Measurements from ENCODE around the gene RBM15B.
A peak's percentile ranks its signal among the peaks of the same experiment; 100 is the strongest.

RBM15B gene

GRCh38 chr3:51382076-51382745 is 8.9 kb upstream of the RBM15B start:
- TF ChIP-seq EGR1 (IDR thresholded peaks at IDR 0.05) = no peak
- no peak for TF ChIP-seq MAX (IDR thresholded peaks at IDR 0.05)
- no peak for TF ChIP-seq EP300 (IDR thresholded peaks at IDR 0.05; ENCODE audit: borderline replicate concordance)
- TF ChIP-seq, protein P1, sequence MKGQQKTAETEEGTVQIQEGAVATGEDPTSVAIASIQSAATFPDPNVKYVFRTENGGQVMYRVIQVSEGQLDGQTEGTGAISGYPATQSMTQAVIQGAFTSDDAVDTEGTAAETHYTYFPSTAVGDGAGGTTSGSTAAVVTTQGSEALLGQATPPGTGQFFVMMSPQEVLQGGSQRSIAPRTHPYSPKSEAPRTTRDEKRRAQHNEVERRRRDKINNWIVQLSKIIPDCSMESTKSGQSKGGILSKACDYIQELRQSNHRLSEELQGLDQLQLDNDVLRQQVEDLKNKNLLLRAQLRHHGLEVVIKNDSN (IDR thresholded peaks at IDR 0.05) = no peak
- no peak for TF ChIP-seq TAF1 (IDR thresholded peaks at IDR 0.05; ENCODE audit: low read depth)
- no peak for TF ChIP-seq CEBPB (IDR thresholded peaks at IDR 0.05)
- TF ChIP-seq TCF12 (IDR thresholded peaks at IDR 0.05; ENCODE audit: low read depth) = no peak
- TF ChIP-seq RAD21 (IDR thresholded peaks at IDR 0.05; ENCODE audit: low read depth) = no peak
- TF ChIP-seq REST (IDR thresholded peaks at IDR 0.05; ENCODE audit: low read depth) = no peak
- TF ChIP-seq NFIC (IDR thresholded peaks at IDR 0.05) = no peak
- no peak for TF ChIP-seq ZBTB7A (IDR thresholded peaks at IDR 0.05; ENCODE audit: low read depth)
- no peak for TF ChIP-seq FOXM1 (IDR thresholded peaks at IDR 0.05; ENCODE audit: borderline replicate concordance, low read depth)
- no peak for TF ChIP-seq CREB1 (IDR thresholded peaks at IDR 0.05; ENCODE audit: low read depth)
- TF ChIP-seq YY1 (IDR thresholded peaks at IDR 0.05; ENCODE audit: low read depth) = no peak

DNA sequence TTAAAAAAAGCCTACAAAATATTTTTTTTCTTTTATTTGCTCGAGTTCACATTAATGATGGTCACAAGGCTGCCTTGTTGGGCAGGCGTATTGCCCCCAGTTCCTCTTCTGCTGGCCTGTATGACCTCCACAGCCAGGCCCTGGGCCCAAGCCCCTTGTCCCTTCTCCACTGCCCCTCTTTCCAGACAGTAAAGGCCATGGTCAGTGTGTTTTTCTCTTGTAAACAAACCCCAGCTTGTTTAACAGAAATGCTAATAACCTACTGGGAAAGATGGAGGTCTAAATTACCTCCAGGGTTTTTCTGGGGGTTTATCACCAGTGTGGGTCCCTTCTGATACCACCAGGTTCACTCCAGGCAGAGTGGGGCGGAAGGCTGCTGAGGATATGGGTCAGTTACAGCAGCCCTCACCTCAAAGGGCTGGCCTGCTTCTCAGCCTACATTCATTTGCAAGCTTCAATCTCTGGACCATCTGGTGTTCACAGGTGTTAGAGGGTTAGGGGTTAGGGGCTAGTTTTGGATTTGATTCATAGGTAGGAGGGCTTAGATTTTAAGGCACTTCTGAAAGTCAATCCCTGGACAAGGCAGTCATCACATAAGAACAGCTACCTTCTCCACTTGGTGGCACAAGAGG is 8.0 kb upstream of the RBM15B start:
- no peak for TF ChIP-seq EP300 (IDR thresholded peaks at IDR 0.05; ENCODE audit: borderline replicate concordance)

DNA sequence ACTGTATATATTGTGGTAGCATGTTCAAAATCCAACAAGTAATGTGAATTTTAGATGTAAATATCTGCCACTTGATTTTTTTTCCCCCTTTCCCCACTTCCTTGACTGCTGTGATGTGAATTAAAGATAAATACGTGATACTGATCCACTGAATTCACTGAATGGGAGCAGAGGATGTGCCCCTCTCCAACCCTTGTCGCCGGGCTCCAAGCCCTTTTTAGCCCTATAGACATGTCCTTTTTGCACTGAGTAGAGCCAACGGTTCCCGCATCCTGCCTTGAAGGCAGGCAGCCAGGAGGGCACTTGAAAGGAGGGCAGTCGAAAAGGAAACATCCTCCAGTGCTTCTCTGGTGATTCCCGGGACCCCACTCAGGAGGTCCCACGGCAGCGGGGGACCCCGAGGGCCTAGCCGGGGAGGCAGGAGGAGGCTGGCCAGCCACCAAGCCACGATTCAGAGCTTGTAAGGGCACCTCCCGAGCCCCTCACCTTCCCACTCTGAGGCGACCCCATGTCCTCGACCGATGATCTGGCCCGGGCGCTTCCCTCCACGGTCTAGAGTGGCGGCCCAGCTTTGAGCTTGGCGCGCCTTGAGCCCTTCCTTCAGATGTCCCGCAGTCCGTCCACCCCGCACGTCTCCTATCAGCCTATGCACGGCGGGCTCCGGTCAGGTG is 6.9 kb upstream of the RBM15B start:
- TF ChIP-seq MAX (IDR thresholded peaks at IDR 0.05) = peak; percentile 11; the same call in 1 of the 2 replicates
- TF ChIP-seq REST (IDR thresholded peaks at IDR 0.05; ENCODE audit: low read depth) = no peak

DNA sequence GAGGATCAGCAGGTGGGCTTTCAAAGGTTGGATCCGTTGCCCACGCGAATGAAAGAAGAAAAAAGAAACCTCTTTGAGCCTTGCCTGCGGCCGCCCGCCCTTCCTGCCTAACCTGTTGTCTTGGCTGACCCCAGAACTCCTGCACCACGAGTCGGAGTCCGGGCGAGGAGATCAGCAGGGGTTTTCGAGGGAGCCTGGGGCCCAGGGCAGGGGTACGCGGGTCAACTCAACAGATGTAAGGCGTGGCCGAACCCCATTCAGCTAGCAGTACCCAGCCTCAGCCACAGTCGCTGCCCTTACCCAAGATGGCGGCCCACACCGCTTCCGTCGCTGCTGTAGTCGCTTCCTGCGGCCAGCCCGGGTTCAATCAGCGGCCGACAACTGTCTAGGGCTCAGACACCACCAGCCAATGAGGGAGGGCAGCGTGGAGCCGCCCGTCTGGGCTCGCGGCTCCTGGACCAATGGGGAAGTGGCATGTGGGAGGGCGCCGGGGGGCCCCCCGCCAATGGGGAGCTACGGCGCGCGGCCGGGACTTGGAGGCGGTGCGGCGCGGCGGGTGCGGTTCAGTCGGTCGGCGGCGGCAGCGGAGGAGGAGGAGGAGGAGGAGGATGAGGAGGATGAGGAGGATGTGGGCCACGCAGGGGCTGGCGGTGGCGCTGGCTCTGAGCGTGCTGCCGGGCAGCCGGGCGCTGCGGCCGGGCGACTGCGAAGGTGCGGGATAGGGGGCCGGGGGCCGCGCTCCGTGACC is 6.2 kb upstream of the RBM15B start, which contains the start of gene MANF:
MANF (plus strand) TSS at position 566 of the 748 bp plus-strand sequence; CDS start at position 618, 52 bp downstream.
- TF ChIP-seq RAD21 (IDR thresholded peaks at IDR 0.05; ENCODE audit: low read depth) = no peak
- TF ChIP-seq REST (IDR thresholded peaks at IDR 0.05; ENCODE audit: low read depth) = no peak
- TF ChIP-seq EGR1 (IDR thresholded peaks at IDR 0.05) = peak; percentile 45
- peak; percentile 77 for TF ChIP-seq CREB1 (IDR thresholded peaks at IDR 0.05; ENCODE audit: low read depth)
- TF ChIP-seq EP300 (IDR thresholded peaks at IDR 0.05; ENCODE audit: borderline replicate concordance) = 0 out of 2 replicates have a peak, but pooled peaks have one; percentile 9
- peak; percentile 99 for TF ChIP-seq YY1 (IDR thresholded peaks at IDR 0.05; ENCODE audit: low read depth)
- peak; percentile 34; the same call in 1 of the 2 replicates for TF ChIP-seq TCF12 (IDR thresholded peaks at IDR 0.05; ENCODE audit: low read depth)
- peak; percentile 65 for TF ChIP-seq MAX (IDR thresholded peaks at IDR 0.05)
- TF ChIP-seq, protein P1 (IDR thresholded peaks at IDR 0.05) = peak; percentile 2; the same call in 1 of the 2 replicates
- peak; percentile 88 for TF ChIP-seq TAF1 (IDR thresholded peaks at IDR 0.05; ENCODE audit: low read depth)
- TF ChIP-seq ZBTB7A (IDR thresholded peaks at IDR 0.05; ENCODE audit: low read depth) = 0 out of 2 replicates have a peak, but pooled peaks have one; percentile 52
- no peak for TF ChIP-seq FOXM1 (IDR thresholded peaks at IDR 0.05; ENCODE audit: borderline replicate concordance, low read depth)
- no peak for TF ChIP-seq CEBPB (IDR thresholded peaks at IDR 0.05)
- TF ChIP-seq NFIC (IDR thresholded peaks at IDR 0.05) = no peak
- TF ChIP-seq TEAD4 (IDR thresholded peaks at IDR 0.05) = no peak
